ENCODE measurements around the gene ENTR1. TPM values are rescaled to one million over a fixed set of nuclear protein-coding genes. Genes with fewer than 3 reads are reported as not detected.

Gene ENTR1
- total and polyA plus RNA-seq, 2 of the 13 experiments (the other 11 are each of a cell fraction or from before 2014, with no cell fraction given), result 70.1 to 76.4 TPM

GRCh38 chr9:136400038-136400834, 10.2 kb downstream of the ENTR1 start, which contains the start of gene SNAPC4 (continued):
- TF ChIP-seq ATF2 (CRISPR knock-in tag; IDR thresholded peaks at IDR 0.05) (0 out of 2 replicates have a peak, but pooled peaks have one; percentile 11), ZNF776 (CRISPR knock-in tag; IDR thresholded peaks at IDR 0.05) (peak; percentile 40; the same call in 1 of the 2 replicates), ELF4 (CRISPR knock-in tag; IDR thresholded peaks at IDR 0.05; ENCODE audit: borderline replicate concordance) (no peak), GATA4 (IDR thresholded peaks at IDR 0.05; ENCODE audit: borderline replicate concordance, low read depth) (peak; percentile 34; the same call in 1 of the 2 replicates), ZSCAN29 (CRISPR knock-in tag; conservative IDR thresholded peaks at IDR 0.05) (no peak), MEF2D (CRISPR knock-in tag; IDR thresholded peaks at IDR 0.05) (no peak), BORCS8-MEF2B (CRISPR knock-in tag; IDR thresholded peaks at IDR 0.05) (peak; percentile 58), THAP11 (CRISPR knock-in tag; IDR thresholded peaks at IDR 0.05) (peak; percentile 92), GLMP (CRISPR knock-in tag; IDR thresholded peaks at IDR 0.05; ENCODE audit: borderline replicate concordance) (no peak), HMGXB3 (CRISPR knock-in tag; IDR thresholded peaks at IDR 0.05; ENCODE audit: borderline replicate concordance) (no peak), TAF15 (IDR thresholded peaks at IDR 0.05; ENCODE audit: low read depth, low read length, poor library complexity, severe bottlenecking) (peak; percentile 77), SMAD3 (CRISPR knock-in tag; IDR thresholded peaks at IDR 0.05) (no peak), ZFP82 (CRISPR knock-in tag; IDR thresholded peaks at IDR 0.05; ENCODE audit: borderline replicate concordance) (no peak), ZNF567 (CRISPR knock-in tag; IDR thresholded peaks at IDR 0.05; ENCODE audit: borderline replicate concordance) (0 out of 2 replicates have a peak, but pooled peaks have one; percentile 68), ZFP36L2 (CRISPR knock-in tag; IDR thresholded peaks at IDR 0.05) (no peak), AGO1 (IDR thresholded peaks at IDR 0.05; ENCODE audit: low read depth, low read length, poor library complexity, severe bottlenecking) (peak; percentile 88), PHF8 (CRISPR knock-in tag; IDR thresholded peaks at IDR 0.05) (peak; percentile 78), PAWR (CRISPR knock-in tag; IDR thresholded peaks at IDR 0.05; ENCODE audit: borderline replicate concordance) (no peak), ZNF549 (CRISPR knock-in tag; IDR thresholded peaks at IDR 0.05) (no peak), ARID3A (IDR thresholded peaks at IDR 0.05; ENCODE audit: low read depth, low read length) (no peak)
- TF ChIP-seq, protein P1, sequence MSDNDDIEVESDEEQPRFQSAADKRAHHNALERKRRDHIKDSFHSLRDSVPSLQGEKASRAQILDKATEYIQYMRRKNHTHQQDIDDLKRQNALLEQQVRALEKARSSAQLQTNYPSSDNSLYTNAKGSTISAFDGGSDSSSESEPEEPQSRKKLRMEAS (IDR thresholded peaks at IDR 0.05), result peak; percentile 78

All from HepG2 (cell line).